Adrenal gland (tissue), 12 donors: Measurements from ENCODE around the gene RCCD1. TPM values are rescaled to one million over a fixed set of nuclear protein-coding genes. Genes with fewer than 3 reads are reported as not detected.

Experiments used
- DNase-seq, 7 donors: peaks; one replicate each; pipeline ENCODE4 v3.0.0-alpha.2; 2019 to 2020
- H3K27ac ChIP-seq, 5 donors: fragments of 200-600 bp; sonication (generic) in 4 of 5; 1 replicate in 3 of 5; 2 replicates in 2 of 5; pipeline versions ENCODE4 v1.5.1 to v1.8.0; 2016 to 2020; ENCODE audit warnings: mild to moderate bottlenecking in 1 of 5
- H3K27me3 ChIP-seq: fragments of 200-600 bp; 2 replicates; pipeline ENCODE4 v1.8.0; 2021
- H3K36me3 ChIP-seq, 2 donors: fragments of 200-600 bp; replicated peaks in 1 of 2; 1 replicate in 1 of 2; 2 replicates in 1 of 2; pipeline versions ENCODE4 v1.5.1 to v1.8.0; 2018 to 2022
- H3K4me1 ChIP-seq, 2 donors: fragments of 200-600 bp; replicated peaks in 1 of 2; 1 replicate in 1 of 2; 2 replicates in 1 of 2; pipeline versions ENCODE4 v1.5.1 to v1.8.0; 2018 to 2021
- H3K4me3 ChIP-seq, 4 donors: fragments of 200-600 bp; sonication (generic) in 3 of 4; one replicate each; pipeline ENCODE4 v1.5.1; 2016 to 2018
- H3K9me3 ChIP-seq, 3 donors: fragments of 200-600 bp; sonication (generic) in 1 of 3; replicated peaks in 1 of 3; 1 replicate in 2 of 3; 2 replicates in 1 of 3; pipeline versions ENCODE4 v1.5.1 to v1.8.0; 2016 to 2021
- POLR2A ChIP-seq, 2 donors: fragments of 450-650 bp; IDR thresholded peaks; one replicate each; pipeline ENCODE4 v1.6.1; 2017; ENCODE audit warnings: antibody characterized with exemption in 2 of 2, mild to moderate bottlenecking in 2 of 2, moderate library complexity in 1 of 2
- WGBS, 4 donors: extraction: QIAGEN DNeasy Blood & Tissue Kit in 2 of 4; methylation state at CpG; one replicate each; pipeline versions ENCODE4 v1.1.5 to v1.1.7; 2013 to 2017; 5-methylcytosine and 5-hydroxymethylcytosine counted together
- intact Hi-C, 2 donors: fragments of 100-400 bp; cut with DNase I; formaldehyde crosslinking; loops; one replicate each; pipeline versions ENCODE4 v1.14.1 to v1.15.0; 2022 to 2023
- polyA plus RNA-seq, 3 donors: library from polyadenylated mRNA; stranded (reverse); fragments of 200-250 nt in 2 of 3; fragments of 350-450 nt in 1 of 3; fragmentation: Illumina TruSeq in 1 of 3; extraction: RNeasy Lipid Tissue Mini Kit (QIAGEN cat#74804) in 1 of 3; gene quantifications; one replicate each; pipeline ENCODE4 v1.2.3, GENCODE V29; 2013 to 2014
- total RNA-seq, 9 donors: library from RNA; depleted of rRNA in 4 of 9; stranded (reverse); fragments of >200 nt in 4 of 9; fragments of 120-200 nt in 1 of 9; fragmentation: NEBNext Ultra II Directional in 1 of 9; extraction: Animal tissue kit (Norgen Biotek cat#: 25700) in 1 of 9; gene quantifications; one replicate each; pipeline versions ENCODE4 v1.1.0 to v1.2.4, GENCODE V29; 2013 to 2023
- TF ChIP-seq, protein P1 (sequence below), 6 experiments: fragments of 450-650 bp in 4 of 6; fragments of 200-600 bp in 2 of 6; sonication (generic) in 1 of 6; IDR thresholded peaks; 1 replicate in 5 of 6; 2 replicates in 1 of 6; pipeline versions ENCODE4 v1.5.1 to v1.8.0; 2016 to 2021; ENCODE audit warnings: antibody characterized with exemption in 6 of 6, mild to moderate bottlenecking in 2 of 6, moderate library complexity in 1 of 6
- donor health status: healthy with polysubstance abuse.
- donor health status: Bipolar disorder and iron deficiency.
- donor health status: DM: yes; HTN: yes; CAD: no.
- donor health status: DM: no; HTN: no; CAD: no.
- donor health status: DM: no; HTN: no; CAD: no.
- donor health status: DM: yes; HTN: yes; CAD: no.

RCCD1 gene
- total and polyA plus RNA-seq, 12 donors: 7.7 to 38.7 (median 17.6) TPM

DNA sequence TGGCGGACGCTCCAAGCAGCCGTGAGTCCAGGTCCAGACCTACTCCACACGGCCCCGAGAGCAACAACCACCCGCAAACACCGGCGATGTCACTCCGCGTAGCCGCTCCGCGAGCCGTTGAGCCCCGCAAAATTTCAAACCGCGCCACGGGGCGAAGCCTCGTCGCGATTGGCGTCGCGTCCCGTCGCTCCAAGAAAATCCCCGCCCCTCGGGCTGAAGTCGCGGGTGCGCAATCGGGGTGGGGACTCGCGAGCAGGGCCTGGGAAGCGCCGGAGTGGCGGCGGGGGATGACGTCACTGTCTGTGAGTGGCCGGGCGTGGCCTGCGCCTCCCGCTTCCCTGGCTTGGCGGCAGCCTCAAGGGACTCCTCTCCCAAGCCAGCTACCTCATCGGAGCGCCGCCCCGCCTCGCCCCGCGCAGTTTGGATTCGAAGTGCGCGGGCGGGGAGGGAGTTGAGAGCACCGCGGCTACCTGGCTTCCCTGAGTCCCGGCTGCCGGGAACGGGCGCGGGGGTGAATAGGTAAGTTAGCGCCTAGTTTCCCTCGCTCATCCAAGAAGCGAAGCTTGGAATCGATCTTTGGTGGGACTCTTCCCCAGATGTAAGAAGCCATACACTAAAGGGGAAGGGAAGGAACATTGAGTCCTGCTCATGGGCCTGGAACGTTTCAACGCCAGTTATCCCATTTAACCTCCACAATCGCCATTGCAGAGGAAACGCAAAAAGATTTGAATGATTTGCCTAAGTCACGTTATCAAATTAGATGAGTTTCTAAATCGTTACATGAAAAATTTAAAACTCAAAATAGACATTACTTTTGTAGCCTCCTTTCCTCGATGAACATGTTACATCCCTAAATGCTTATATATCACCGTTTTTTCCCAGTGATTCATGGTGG, 40.0 kb downstream of the RCCD1 start, which contains the start of gene PRC1:
Gene PRC1 (minus strand): TSS at position 119 of the 895 bp plus-strand sequence. CDS start 118 bp downstream, at position 1.
- H3K36me3 ChIP-seq: peaks cover 0 to 17% of the 10 kb centered on the region in 2 donors
- TF ChIP-seq, protein P1, sequence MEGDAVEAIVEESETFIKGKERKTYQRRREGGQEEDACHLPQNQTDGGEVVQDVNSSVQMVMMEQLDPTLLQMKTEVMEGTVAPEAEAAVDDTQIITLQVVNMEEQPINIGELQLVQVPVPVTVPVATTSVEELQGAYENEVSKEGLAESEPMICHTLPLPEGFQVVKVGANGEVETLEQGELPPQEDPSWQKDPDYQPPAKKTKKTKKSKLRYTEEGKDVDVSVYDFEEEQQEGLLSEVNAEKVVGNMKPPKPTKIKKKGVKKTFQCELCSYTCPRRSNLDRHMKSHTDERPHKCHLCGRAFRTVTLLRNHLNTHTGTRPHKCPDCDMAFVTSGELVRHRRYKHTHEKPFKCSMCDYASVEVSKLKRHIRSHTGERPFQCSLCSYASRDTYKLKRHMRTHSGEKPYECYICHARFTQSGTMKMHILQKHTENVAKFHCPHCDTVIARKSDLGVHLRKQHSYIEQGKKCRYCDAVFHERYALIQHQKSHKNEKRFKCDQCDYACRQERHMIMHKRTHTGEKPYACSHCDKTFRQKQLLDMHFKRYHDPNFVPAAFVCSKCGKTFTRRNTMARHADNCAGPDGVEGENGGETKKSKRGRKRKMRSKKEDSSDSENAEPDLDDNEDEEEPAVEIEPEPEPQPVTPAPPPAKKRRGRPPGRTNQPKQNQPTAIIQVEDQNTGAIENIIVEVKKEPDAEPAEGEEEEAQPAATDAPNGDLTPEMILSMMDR (IDR thresholded peaks at IDR 0.05): no peak
- peak; percentile 45 to 86 for TF ChIP-seq POLR2A (IDR thresholded peaks at IDR 0.05)
- peaks cover 0 to 15% of the 10 kb centered on the region in 2 donors for H3K4me1 ChIP-seq
- DNase-seq: peak; percentile 98 to 99 (median 99)
- intact Hi-C loops: loop anchor here in 1 of 2 donors (5.0 kb wide), 1 partner anchor 37 kb away; no protein-coding TSS in a partner anchor
- H3K27ac ChIP-seq: peak within 1 kb of the TSS in 4 of 5 donors; percentile 46 to 89 (median 86)
- WGBS, 4 donors: 0 to 1% (median 0%) methylated on average over 17 to 75 of the region's 75 CpGs
- H3K4me3 ChIP-seq: peak within 1 kb of the TSS; percentile 59 to 87 (median 81)
- H3K27me3 ChIP-seq: no peaks in the 10 kb centered on the region
- no peaks in the 10 kb centered on the region for H3K9me3 ChIP-seq

DNA sequence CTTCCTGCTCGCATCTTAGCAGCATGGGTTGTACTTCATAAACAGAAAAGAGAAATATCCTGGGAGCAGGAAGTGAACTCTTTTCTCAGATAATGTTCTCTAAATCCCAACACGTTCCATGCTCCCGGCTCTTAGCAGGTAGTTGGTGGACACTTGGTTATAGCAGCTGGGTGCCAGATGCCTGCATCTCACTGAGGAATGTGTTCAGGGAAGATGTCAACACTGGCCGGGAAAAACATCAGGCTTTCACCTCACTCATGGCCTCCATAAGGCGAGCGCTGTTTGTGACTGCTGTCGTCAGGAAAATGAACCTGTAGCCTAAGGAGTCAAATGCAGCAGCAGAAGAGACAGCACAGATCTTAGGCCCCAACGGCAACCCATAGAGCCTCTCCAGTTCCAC, 44.1 kb downstream of the RCCD1 start:
- Histone ChIP-seq H3K27me3 (no peaks in the 10 kb centered on the region), H3K4me3 (no peak overlapping the region), H3K36me3 (peaks cover 0 to 48% of the 10 kb centered on the region in 2 donors), H3K27ac (no peak overlapping the region), H3K4me1 (peaks cover 0 to 9% of the 10 kb centered on the region in 2 donors), H3K9me3 (no peaks in the 10 kb centered on the region)
- DNase-seq: no peak
- WGBS, 4 donors: 90 to 95% (median 93%) methylated on average over 4 to 8 of the region's 8 CpGs
- intact Hi-C loops: loop anchor here in 1 of 2 donors (5.0 kb wide), 1 partner anchor 41 kb away; no protein-coding TSS in a partner anchor
- no peak for TF ChIP-seq POLR2A (IDR thresholded peaks at IDR 0.05)
- TF ChIP-seq, protein P1 (IDR thresholded peaks at IDR 0.05): no peak

DNA sequence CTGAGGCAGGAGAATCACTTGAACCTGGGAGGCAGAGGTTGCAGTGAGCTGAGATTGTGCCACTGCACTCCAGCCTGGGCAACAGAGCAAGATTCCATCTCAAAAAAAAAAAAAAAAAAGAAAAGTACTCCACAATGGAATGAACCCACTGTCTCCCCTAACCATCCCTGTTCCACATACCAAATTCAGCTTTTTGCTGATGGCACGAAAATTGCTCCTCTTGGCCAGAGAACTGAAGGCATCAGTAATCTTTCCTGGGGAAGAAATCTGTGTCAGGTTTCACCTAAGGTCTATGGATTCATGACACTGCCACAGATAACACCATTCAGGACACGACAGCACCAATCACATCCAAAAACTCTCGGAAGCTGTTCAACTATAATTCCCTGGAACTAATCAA, 46.5 kb downstream of the RCCD1 start:
- no peak for DNase-seq
- no peak overlapping the region for H3K4me3 ChIP-seq
- peaks cover 0 to 73% of the 10 kb centered on the region in 2 donors for H3K36me3 ChIP-seq
- no peaks in the 10 kb centered on the region for H3K9me3 ChIP-seq
- TF ChIP-seq, protein P1 (IDR thresholded peaks at IDR 0.05): no peak
- no peak for TF ChIP-seq POLR2A (IDR thresholded peaks at IDR 0.05)
- no peaks in the 10 kb centered on the region for H3K27me3 ChIP-seq
- H3K4me1 ChIP-seq: no peaks in the 10 kb centered on the region
- intact Hi-C loops: no loop called here
- WGBS, 4 donors: 89 to 98% (median 94%) methylated on average over 3 of the region's 3 CpGs
- no peak overlapping the region for H3K27ac ChIP-seq

DNA sequence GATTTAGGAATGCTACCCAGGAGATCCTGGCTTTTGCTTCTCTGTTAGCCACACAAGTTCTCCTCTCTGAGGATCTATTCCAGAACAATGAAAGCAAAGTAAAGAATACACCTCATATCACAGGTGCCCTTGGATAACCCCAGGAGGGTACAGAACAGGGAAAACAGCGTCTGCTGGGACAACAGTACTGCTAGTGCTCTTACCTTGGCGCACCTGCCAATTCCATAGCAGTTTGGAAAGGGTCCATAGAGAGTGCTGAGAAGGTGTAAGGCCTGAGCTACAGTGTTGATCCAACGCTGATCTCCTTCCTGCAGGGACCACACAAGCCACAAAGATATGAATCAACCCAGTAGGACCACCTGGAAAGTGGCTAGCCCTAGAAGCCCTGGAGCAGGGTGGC, 52.6 kb downstream of the RCCD1 start:
- no peak for DNase-seq
- Histone ChIP-seq H3K27me3 (no peaks in the 10 kb centered on the region), H3K27ac (no peak overlapping the region), H3K4me1 (no peaks in the 10 kb centered on the region), H3K9me3 (no peaks in the 10 kb centered on the region), H3K4me3 (no peak overlapping the region), H3K36me3 (peaks cover 0 to 88% of the 10 kb centered on the region in 2 donors)
- TF ChIP-seq POLR2A (IDR thresholded peaks at IDR 0.05): no peak
- TF ChIP-seq, protein P1 (IDR thresholded peaks at IDR 0.05): no peak
- 90 to 100% (median 92%) methylated on average over 2 to 3 of the region's 3 CpGs for WGBS, 4 donors
- intact Hi-C loops: no loop called here
